Peyer's patch (tissue), 4 donors: ENCODE results near the gene MAPK4. TPM values are rescaled to one million over a fixed set of nuclear protein-coding genes. Genes with fewer than 3 reads are reported as not detected.

Experiments used
- DNase-seq, 3 donors: peaks; one replicate each; pipeline ENCODE4 v3.0.0-alpha.2; 2017 to 2019
- H3K27ac ChIP-seq, 4 donors: fragments of 200-600 bp; sonication (generic); one replicate each; pipeline ENCODE4 v1.5.1; 2016 to 2019
- H3K27me3 ChIP-seq, 2 donors: fragments of 200-600 bp; sonication (generic); one replicate each; pipeline ENCODE4 v1.5.1; 2019
- H3K36me3 ChIP-seq, 3 donors: fragments of 200-600 bp; sonication (generic); one replicate each; pipeline ENCODE4 v1.5.1; 2016 to 2019
- H3K4me1 ChIP-seq, 4 donors: fragments of 200-600 bp; sonication (generic); one replicate each; pipeline ENCODE4 v1.5.1; 2016 to 2019
- H3K4me3 ChIP-seq, 4 donors: fragments of 200-600 bp; sonication (generic); 1 replicate in 3 of 4; 2 replicates in 1 of 4; pipeline ENCODE4 v1.5.1; 2016 to 2019; ENCODE audit warnings: mild to moderate bottlenecking in 1 of 4
- H3K9me3 ChIP-seq, 4 donors: fragments of 200-600 bp; sonication (generic); one replicate each; pipeline ENCODE4 v1.5.1; 2016 to 2019; ENCODE audit warnings: mild to moderate bottlenecking in 1 of 4
- CTCF ChIP-seq, 6 experiments: fragments of 450-650 bp in 4 of 6; fragments of 200-600 bp in 2 of 6; sonication (generic) in 1 of 6; IDR thresholded peaks; one replicate each; pipeline ENCODE4 v1.5.1; 2017 to 2019; ENCODE audit warnings: antibody characterized with exemption in 6 of 6, mild to moderate bottlenecking in 3 of 6, moderate library complexity in 1 of 6
- POLR2A ChIP-seq, 2 donors: fragments of 450-650 bp; IDR thresholded peaks; one replicate each; pipeline ENCODE4 v1.5.1; 2017; ENCODE audit warnings: antibody characterized with exemption in 2 of 2, mild to moderate bottlenecking in 2 of 2, moderate library complexity in 2 of 2
- total RNA-seq, 4 donors: library from RNA; depleted of rRNA; stranded (reverse); fragments of >200 nt; gene quantifications; one replicate each; pipeline ENCODE4 v1.1.0, GENCODE V29; 2016

Gene MAPK4
- total RNA-seq, 4 donors from 2014 or later = 0.54 to 2.0 (median 0.83) TPM; not detected in 1

DNA sequence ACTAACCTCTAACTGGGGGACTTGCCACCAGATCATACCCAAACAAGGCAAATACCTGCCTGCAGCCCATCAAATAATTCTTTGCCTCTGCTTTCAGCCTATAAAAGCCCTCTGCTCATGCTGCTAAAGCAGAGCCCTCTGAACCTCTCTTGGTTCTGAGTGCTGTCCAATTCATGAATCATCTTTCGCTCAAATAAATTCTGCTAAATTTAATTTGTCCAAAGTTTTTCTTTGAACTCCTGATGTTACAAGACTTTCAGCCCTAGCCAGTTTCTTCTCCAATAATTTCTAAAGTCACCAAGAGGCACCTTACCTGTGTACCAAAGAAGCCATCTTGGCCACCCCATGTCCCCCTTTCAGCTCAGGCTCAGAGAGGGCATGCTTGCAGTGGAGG, 188.0 kb downstream of the MAPK4 start:
- H3K9me3 ChIP-seq = no peaks in the 10 kb centered on the region
- no peak for DNase-seq
- no peaks in the 10 kb centered on the region for H3K36me3 ChIP-seq
- H3K4me3 ChIP-seq = no peak overlapping the region
- no peaks in the 10 kb centered on the region for H3K27me3 ChIP-seq
- H3K4me1 ChIP-seq = no peaks in the 10 kb centered on the region
- TF ChIP-seq CTCF (IDR thresholded peaks at IDR 0.05) (no peak), POLR2A (IDR thresholded peaks at IDR 0.05) (no peak)
- no peak overlapping the region for H3K27ac ChIP-seq

DNA sequence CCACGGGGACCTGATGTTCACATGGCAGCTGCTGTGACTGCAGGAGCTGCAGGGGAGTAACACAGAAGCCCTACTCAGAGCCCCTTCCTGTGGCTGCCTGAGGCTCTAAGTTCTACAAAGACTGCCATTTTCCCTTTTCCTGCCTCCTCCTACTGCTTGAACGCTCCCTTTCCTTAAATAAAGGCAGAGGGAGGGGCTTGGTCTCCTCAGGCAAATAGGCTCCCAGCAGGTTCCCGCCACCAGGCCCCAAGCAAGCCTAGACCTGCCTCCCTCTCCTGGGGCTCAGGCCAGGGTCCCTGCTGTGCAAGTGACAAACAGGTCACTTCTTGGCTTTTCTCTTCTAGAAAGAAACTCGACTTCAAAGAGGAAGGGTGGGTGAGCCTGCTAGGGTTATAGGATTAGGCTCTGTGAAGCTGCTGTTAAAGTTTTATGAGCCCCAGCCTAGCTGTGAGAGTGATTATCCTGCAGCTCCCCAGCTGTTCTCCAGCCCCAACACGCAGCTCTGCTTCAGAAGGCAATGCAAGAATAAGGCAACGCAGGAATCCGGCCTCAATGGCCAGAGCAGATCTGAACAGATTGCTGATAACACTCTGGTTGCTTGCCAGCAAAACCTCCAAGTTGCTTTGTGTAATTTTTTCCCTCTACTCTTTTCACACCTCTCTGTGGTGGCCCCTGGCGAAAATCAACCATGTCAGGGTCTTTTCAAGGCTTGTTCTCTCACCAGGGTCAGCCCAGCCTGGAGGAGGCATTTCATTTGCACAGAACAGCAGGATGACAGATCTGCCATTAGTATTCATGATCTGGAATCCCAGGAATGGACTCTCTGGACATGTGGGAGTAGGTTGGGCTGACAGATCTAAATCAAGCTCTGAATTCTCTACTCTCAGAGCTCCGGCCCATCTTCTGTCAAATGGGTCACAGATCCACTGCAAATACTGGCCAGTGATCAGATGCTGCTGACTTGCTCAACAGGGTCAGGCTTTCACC, 188.6 kb downstream of the MAPK4 start:
- Histone ChIP-seq H3K9me3 (no peaks in the 10 kb centered on the region), H3K27ac (no peak overlapping the region)
- no peak for DNase-seq

GRCh38 chr18:50749421-50749820, 189.5 kb downstream of the MAPK4 start:
- no peak overlapping the region for H3K4me3 ChIP-seq
- TF ChIP-seq CTCF (IDR thresholded peaks at IDR 0.05) (no peak), POLR2A (IDR thresholded peaks at IDR 0.05) (no peak)
- DNase-seq = no peak

More for the DNA sequence above, 188.6 kb downstream of the MAPK4 start:
- no peak overlapping the region for H3K4me3 ChIP-seq
- no peaks in the 10 kb centered on the region for H3K4me1 ChIP-seq
- no peak for TF ChIP-seq POLR2A (IDR thresholded peaks at IDR 0.05)
- TF ChIP-seq CTCF (IDR thresholded peaks at IDR 0.05) = no peak
- H3K36me3 ChIP-seq = no peaks in the 10 kb centered on the region
- no peaks in the 10 kb centered on the region for H3K27me3 ChIP-seq

GRCh38 chr18:50749945-50750344, 190.1 kb downstream of the MAPK4 start:
- Histone ChIP-seq H3K27me3 (no peaks in the 10 kb centered on the region), H3K4me3 (no peak overlapping the region), H3K9me3 (no peaks in the 10 kb centered on the region), H3K27ac (no peak overlapping the region), H3K36me3 (no peaks in the 10 kb centered on the region), H3K4me1 (no peaks in the 10 kb centered on the region)
- no peak for DNase-seq
- TF ChIP-seq POLR2A (IDR thresholded peaks at IDR 0.05) = no peak
- no peak for TF ChIP-seq CTCF (IDR thresholded peaks at IDR 0.05)

More at GRCh38 chr18:50749421-50749820, 189.5 kb downstream of the MAPK4 start:
- Histone ChIP-seq H3K27ac (no peak overlapping the region), H3K27me3 (no peaks in the 10 kb centered on the region), H3K9me3 (no peaks in the 10 kb centered on the region), H3K36me3 (no peaks in the 10 kb centered on the region), H3K4me1 (no peaks in the 10 kb centered on the region)

DNA sequence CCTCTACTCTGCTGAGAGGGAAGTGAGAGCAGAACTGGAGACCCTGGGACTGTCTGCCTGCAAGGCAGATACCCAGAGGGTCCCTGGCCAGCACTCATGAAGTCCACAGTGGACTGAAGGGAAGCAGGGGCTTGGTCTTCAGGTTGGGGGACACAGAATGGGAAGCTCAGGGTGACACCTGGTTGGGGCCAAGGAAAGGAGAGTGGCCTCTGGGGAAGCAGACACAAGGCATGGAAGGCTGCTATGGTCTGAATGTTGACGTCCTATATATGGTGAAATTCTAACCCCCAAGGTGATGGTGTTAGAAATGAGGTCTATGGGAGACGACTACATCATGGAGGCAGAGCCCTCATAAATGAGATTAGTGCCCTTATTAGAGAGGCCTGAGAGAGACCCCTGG, 190.7 kb downstream of the MAPK4 start:
- Histone ChIP-seq H3K27me3 (no peaks in the 10 kb centered on the region), H3K27ac (no peak overlapping the region), H3K9me3 (no peaks in the 10 kb centered on the region), H3K4me1 (no peaks in the 10 kb centered on the region), H3K36me3 (no peaks in the 10 kb centered on the region), H3K4me3 (no peak overlapping the region)
- DNase-seq = no peak
- no peak for TF ChIP-seq CTCF (IDR thresholded peaks at IDR 0.05)
- no peak for TF ChIP-seq POLR2A (IDR thresholded peaks at IDR 0.05)
